ENCODE results near the gene PPA2. TPM values are rescaled to one million over a fixed set of nuclear protein-coding genes. Genes with fewer than 3 reads are reported as not detected.

Gene PPA2
- total RNA-seq, 2 donors from 2014 or later: 54.0 to 168 TPM

DNA sequence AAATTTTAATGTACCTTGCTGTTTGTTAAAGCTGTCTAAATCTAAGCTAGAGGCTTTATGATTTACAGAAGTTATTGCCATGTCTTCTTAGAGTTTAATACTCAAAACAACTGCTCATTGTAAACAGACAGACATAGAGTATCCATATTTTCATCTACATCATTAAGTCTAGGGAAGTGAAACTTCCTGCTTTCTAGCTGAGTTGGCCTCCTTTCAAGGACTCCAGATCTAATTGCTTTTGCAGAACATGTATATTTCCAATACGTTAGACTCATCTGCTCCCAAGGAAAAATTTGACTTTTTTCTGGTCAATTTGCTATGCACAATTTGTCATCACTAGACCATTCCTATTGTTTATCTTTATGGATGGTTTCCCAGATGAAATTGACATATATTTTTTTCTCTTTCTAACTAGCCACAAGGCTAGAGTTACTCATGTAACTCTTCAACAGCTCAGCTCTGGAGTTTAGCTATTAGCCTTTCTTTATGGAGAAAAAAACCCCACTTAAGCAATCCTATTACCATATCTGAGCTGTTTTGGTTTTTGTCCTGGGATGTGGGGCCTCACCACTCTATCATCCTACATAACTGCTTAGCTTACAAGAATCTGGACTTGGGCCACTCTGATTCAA lies 122.9 kb downstream of the PPA2 start:
- no peaks in the 10 kb centered on the region for H3K36me3 ChIP-seq
- no peak for DNase-seq (ENCODE audit: low spot score)
- no peak for TF ChIP-seq CTCF (IDR thresholded peaks at IDR 0.05)
- no peak for TF ChIP-seq POLR2AphosphoS5 (IDR thresholded peaks at IDR 0.05)
- TF ChIP-seq POLR2A (IDR thresholded peaks at IDR 0.05): no peak
- WGBS: 78% methylated on average over 1 of the region's 1 CpG
- H3K27ac ChIP-seq: no peak overlapping the region
- H3K9me3 ChIP-seq: no peaks in the 10 kb centered on the region
- H3K27me3 ChIP-seq (replicated peaks; ENCODE audit: insufficient read depth): no peaks in the 10 kb centered on the region
- H3K4me1 ChIP-seq (replicated peaks): no peaks in the 10 kb centered on the region
- intact Hi-C loops (cut with DNase I): no loop called here
- H3K4me3 ChIP-seq: no peak overlapping the region

DNA sequence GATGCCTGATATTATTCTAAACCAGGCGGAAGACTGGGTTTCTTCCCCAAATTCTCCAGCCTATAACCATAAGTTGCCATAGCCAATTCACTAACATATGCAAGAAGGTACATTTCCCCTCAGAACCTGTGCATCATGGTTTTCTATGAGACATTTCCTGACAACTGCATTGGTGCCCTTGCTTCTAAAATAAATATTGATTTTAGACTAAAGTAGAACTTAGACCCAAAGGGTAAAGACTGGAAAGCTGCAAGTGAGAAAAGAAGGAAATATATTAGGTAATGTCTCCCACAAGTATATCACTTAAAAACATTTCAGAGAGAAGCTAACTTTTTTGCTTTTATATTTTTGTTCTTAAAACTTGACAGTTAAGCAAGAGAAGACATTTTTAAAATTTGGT lies 125.1 kb downstream of the PPA2 start:
- 95% methylated on average over 1 of the region's 1 CpG for WGBS
- TF ChIP-seq CTCF (IDR thresholded peaks at IDR 0.05) (no peak), POLR2A (IDR thresholded peaks at IDR 0.05) (no peak), POLR2AphosphoS5 (IDR thresholded peaks at IDR 0.05) (no peak)
- Histone ChIP-seq H3K27ac (no peak overlapping the region), H3K4me1 (replicated peaks) (no peaks in the 10 kb centered on the region), H3K9me3 (no peaks in the 10 kb centered on the region), H3K4me3 (no peak overlapping the region), H3K27me3 (replicated peaks; ENCODE audit: insufficient read depth) (no peaks in the 10 kb centered on the region), H3K36me3 (no peaks in the 10 kb centered on the region)
- no peak for DNase-seq (ENCODE audit: low spot score)
- intact Hi-C loops (cut with DNase I): no loop called here

DNA sequence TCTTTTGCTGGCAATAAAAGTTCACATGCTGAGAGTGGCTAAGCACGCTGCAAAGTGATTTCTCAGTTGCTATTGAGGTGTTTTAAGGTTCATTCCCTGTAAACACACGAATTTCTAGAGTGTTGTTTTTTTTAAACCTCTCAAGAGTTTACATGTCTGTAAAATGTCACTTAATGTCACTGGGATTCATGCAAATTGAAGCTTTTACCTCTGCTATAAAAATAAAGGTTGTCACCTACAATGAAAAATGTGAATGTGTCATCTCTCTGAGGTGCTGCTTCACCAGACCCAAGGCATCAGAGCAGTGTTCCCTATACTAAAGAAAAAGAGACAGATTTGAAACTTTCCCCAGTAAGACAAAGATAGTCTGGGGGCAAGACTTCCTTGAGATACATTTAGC lies 127.0 kb downstream of the PPA2 start:
- Histone ChIP-seq H3K27ac (no peak overlapping the region), H3K9me3 (no peaks in the 10 kb centered on the region), H3K36me3 (no peaks in the 10 kb centered on the region), H3K27me3 (replicated peaks; ENCODE audit: insufficient read depth) (no peaks in the 10 kb centered on the region), H3K4me3 (no peak overlapping the region), H3K4me1 (replicated peaks) (no peaks in the 10 kb centered on the region)
- 80% methylated on average over 2 of the region's 2 CpGs for WGBS
- intact Hi-C loops (cut with DNase I): no loop called here
- TF ChIP-seq POLR2AphosphoS5 (IDR thresholded peaks at IDR 0.05) (no peak), CTCF (IDR thresholded peaks at IDR 0.05) (no peak)
- no peak for DNase-seq (ENCODE audit: low spot score)

GRCh38 chr4:105345838-105346237 lies 128.0 kb downstream of the PPA2 start:
- no peaks in the 10 kb centered on the region for H3K27me3 ChIP-seq (replicated peaks; ENCODE audit: insufficient read depth)
- no peak overlapping the region for H3K27ac ChIP-seq
- no peak overlapping the region for H3K4me3 ChIP-seq
- intact Hi-C loops (cut with DNase I): no loop called here
- TF ChIP-seq POLR2A (IDR thresholded peaks at IDR 0.05) (no peak), CTCF (IDR thresholded peaks at IDR 0.05) (no peak)
- 100% methylated on average over 2 of the region's 2 CpGs for WGBS
- no peaks in the 10 kb centered on the region for H3K9me3 ChIP-seq
- DNase-seq (ENCODE audit: low spot score): no peak
- no peaks in the 10 kb centered on the region for H3K4me1 ChIP-seq (replicated peaks)
- H3K36me3 ChIP-seq: no peaks in the 10 kb centered on the region

GRCh38 chr4:105345358-105345757 lies 128.5 kb downstream of the PPA2 start:
- Histone ChIP-seq H3K27ac (no peak overlapping the region), H3K36me3 (no peaks in the 10 kb centered on the region), H3K4me1 (replicated peaks) (no peaks in the 10 kb centered on the region), H3K4me3 (no peak overlapping the region), H3K27me3 (replicated peaks; ENCODE audit: insufficient read depth) (no peaks in the 10 kb centered on the region), H3K9me3 (no peaks in the 10 kb centered on the region)
- TF ChIP-seq POLR2AphosphoS5 (IDR thresholded peaks at IDR 0.05) (no peak), POLR2A (IDR thresholded peaks at IDR 0.05) (no peak), CTCF (IDR thresholded peaks at IDR 0.05) (no peak)
- WGBS: 20% methylated on average over 2 of the region's 2 CpGs
- intact Hi-C loops (cut with DNase I): no loop called here
- no peak for DNase-seq (ENCODE audit: low spot score)

Data from prostate gland (tissue), 2 donors.